Transverse colon (tissue), 4 donors: Measurements from ENCODE around the gene MRPL11. TPM values are rescaled to one million over a fixed set of nuclear protein-coding genes. Genes with fewer than 3 reads are reported as not detected.
"Not testable (repeated sequence)": the region's sequence is repeated elsewhere in the genome, so short reads cannot be mapped to it uniquely, and the experiment has no call there.

ENCODE experiments used
- DNase-seq: peaks from one replicate; pipeline ENCODE4 v3.0.0-alpha.2; 2019
- H3K27ac ChIP-seq, 4 donors: fragments of 200-600 bp; sonication (generic); 2 replicates each; pipeline ENCODE4 v1.5.1; 2016 to 2018; ENCODE audit warnings: inconsistent platforms in 4 of 4
- H3K27me3 ChIP-seq: fragments of 200-600 bp; sonication (generic); 2 replicates; pipeline ENCODE4 v1.5.1; 2017; ENCODE audit warnings: inconsistent platforms
- H3K36me3 ChIP-seq, 4 donors: fragments of 200-600 bp; sonication (generic); 2 replicates each; pipeline ENCODE4 v1.5.1; 2017 to 2019; ENCODE audit warnings: inconsistent platforms in 4 of 4
- H3K4me1 ChIP-seq, 4 donors: fragments of 200-600 bp; sonication (generic); 2 replicates each; pipeline ENCODE4 v1.5.1; 2017 to 2020; ENCODE audit warnings: inconsistent platforms in 4 of 4
- H3K4me3 ChIP-seq, 4 donors: fragments of 200-600 bp; sonication (generic); 1 replicate in 1 of 4; 2 replicates in 3 of 4; pipeline versions ENCODE4 v1.5.1 to v1.6.1; 2017 to 2019; ENCODE audit warnings: inconsistent platforms in 4 of 4
- H3K9me3 ChIP-seq, 2 donors: fragments of 200-600 bp; sonication (generic); 2 replicates each; pipeline ENCODE4 v1.5.1; 2017 to 2019; ENCODE audit warnings: inconsistent platforms in 2 of 2
- EP300 ChIP-seq: sonication (generic); formaldehyde crosslinking; IDR thresholded peaks from one replicate; pipeline ENCODE4 v1.6.1; 2017; ENCODE audit warnings: antibody characterized with exemption, low read depth
- POLR2A ChIP-seq: fragments of 450-650 bp; IDR thresholded peaks from one replicate; pipeline ENCODE4 v1.6.1; 2016; ENCODE audit warnings: antibody characterized with exemption, mild to moderate bottlenecking, moderate library complexity
- POLR2AphosphoS5 ChIP-seq, 3 donors: sonication (generic); formaldehyde crosslinking; IDR thresholded peaks; one replicate each; pipeline ENCODE4 v1.6.1; 2016; ENCODE audit warnings: antibody characterized with exemption in 3 of 3
- WGBS, 2 donors: methylation state at CpG; one replicate each; pipeline ENCODE4 v1.1.5; 2018; ENCODE audit warnings: low coverage in 1 of 2; 5-methylcytosine and 5-hydroxymethylcytosine counted together
- in situ Hi-C, 4 donors: fragments of 200-750 bp; cut with MboI; loops; one replicate each; pipeline versions ENCODE4 v1.15.0 to v1.15.1; 2017; ENCODE audit warnings: low sequenced_read_pairs in 3 of 4, low pct_ligation_motif_present in 1 of 4, low pct_unique_long_range_greater_than_20kb in 1 of 4
- intact Hi-C: fragments of 100-400 bp; cut with DNase I; formaldehyde crosslinking; loops from one replicate; pipeline ENCODE4 v1.15.1; 2023; ENCODE audit warnings: low total_unique reads
- total RNA-seq, 4 donors: library from RNA; depleted of rRNA; stranded (reverse); fragments of >200 nt; gene quantifications; one replicate each; pipeline ENCODE4 v1.1.0, GENCODE V29; 2016
- TF ChIP-seq, protein P1 (sequence below), 5 experiments: fragments of 200-600 bp in 3 of 5; fragments of 450-650 bp in 2 of 5; sonication (generic) in 3 of 5; IDR thresholded peaks; 1 replicate in 2 of 5; 2 replicates in 3 of 5; pipeline ENCODE4 v1.5.1; 2016 to 2017; ENCODE audit warnings: antibody characterized with exemption in 5 of 5, inconsistent platforms in 3 of 5, mild to moderate bottlenecking in 2 of 5, moderate library complexity in 1 of 5

The MRPL11 gene
- total RNA-seq, 4 donors from 2014 or later, result 39.6 to 127 (median 43.5) TPM

DNA sequence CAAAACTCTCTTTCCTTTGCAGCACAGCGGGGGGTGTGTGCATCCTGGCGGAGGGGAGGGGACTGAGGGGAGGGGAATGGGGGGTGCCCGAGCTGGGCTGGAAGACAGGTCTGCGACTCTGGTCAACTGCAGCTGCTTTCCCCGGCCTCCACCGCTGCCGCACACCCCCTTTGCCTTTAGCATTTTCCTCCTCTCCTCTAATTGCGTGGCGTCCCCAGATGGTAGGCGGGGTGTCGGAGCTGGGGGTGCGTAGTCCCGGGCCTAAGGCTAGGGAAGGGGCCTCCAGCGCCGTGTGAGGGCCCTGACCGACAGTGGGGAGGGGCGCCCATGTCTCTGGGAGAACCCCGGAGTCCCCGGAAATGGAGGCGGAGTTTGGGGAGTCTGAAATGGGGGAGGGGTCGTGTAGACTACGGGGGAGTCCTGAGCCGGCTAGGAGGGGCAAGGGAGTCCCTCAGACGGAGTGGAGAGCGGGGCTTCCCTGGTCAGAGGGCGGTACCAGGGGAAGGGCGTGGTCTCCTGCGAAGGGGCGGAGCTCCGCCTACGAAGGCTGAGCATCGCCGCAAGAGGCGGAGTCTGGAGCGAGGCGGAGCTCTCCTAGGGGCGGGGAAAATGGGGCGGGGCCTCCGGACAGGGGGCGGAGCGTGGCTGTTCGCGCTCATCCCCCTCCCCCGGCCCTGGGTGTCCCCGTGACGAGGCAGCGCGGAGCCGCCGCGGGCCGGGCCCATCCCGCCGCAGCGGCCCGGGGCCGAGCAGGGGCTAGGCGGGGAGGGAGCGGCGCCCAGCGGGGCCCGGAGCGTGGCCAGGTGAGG lies 27.8 kb upstream of the MRPL11 start, which contains the start of gene PELI3:
Gene PELI3 (plus strand): TSS at position 681 of the 809 bp plus-strand sequence. CDS start 1,224 bp downstream, outside the sequence.
- Histone ChIP-seq H3K4me1 (peaks cover 9 to 20% (median 14%) of the 10 kb centered on the region in 4 donors), H3K27me3 (no peaks in the 10 kb centered on the region), H3K27ac (peak within 1 kb of the TSS; percentile 76 to 80 (median 76)), H3K36me3 (no peaks in the 10 kb centered on the region), H3K4me3 (peak within 1 kb of the TSS; percentile 69 to 85 (median 76)), H3K9me3 (no peaks in the 10 kb centered on the region)
- intact Hi-C loops, result no loop called here
- TF ChIP-seq, protein P1, sequence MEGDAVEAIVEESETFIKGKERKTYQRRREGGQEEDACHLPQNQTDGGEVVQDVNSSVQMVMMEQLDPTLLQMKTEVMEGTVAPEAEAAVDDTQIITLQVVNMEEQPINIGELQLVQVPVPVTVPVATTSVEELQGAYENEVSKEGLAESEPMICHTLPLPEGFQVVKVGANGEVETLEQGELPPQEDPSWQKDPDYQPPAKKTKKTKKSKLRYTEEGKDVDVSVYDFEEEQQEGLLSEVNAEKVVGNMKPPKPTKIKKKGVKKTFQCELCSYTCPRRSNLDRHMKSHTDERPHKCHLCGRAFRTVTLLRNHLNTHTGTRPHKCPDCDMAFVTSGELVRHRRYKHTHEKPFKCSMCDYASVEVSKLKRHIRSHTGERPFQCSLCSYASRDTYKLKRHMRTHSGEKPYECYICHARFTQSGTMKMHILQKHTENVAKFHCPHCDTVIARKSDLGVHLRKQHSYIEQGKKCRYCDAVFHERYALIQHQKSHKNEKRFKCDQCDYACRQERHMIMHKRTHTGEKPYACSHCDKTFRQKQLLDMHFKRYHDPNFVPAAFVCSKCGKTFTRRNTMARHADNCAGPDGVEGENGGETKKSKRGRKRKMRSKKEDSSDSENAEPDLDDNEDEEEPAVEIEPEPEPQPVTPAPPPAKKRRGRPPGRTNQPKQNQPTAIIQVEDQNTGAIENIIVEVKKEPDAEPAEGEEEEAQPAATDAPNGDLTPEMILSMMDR (IDR thresholded peaks at IDR 0.05), result no peak
- TF ChIP-seq POLR2AphosphoS5 (IDR thresholded peaks at IDR 0.05), result peak; percentile 20 to 44 (median 33)
- TF ChIP-seq EP300, result no peak
- TF ChIP-seq POLR2A, result peak; percentile 47
- 0% methylated on average over 29 of the region's 63 CpGs; no CpG with 5 or more reads in 1 of the 2 donors for WGBS, 2 donors
- DNase-seq, result peak; percentile 96
- in situ Hi-C loops, result no loop called here

DNA sequence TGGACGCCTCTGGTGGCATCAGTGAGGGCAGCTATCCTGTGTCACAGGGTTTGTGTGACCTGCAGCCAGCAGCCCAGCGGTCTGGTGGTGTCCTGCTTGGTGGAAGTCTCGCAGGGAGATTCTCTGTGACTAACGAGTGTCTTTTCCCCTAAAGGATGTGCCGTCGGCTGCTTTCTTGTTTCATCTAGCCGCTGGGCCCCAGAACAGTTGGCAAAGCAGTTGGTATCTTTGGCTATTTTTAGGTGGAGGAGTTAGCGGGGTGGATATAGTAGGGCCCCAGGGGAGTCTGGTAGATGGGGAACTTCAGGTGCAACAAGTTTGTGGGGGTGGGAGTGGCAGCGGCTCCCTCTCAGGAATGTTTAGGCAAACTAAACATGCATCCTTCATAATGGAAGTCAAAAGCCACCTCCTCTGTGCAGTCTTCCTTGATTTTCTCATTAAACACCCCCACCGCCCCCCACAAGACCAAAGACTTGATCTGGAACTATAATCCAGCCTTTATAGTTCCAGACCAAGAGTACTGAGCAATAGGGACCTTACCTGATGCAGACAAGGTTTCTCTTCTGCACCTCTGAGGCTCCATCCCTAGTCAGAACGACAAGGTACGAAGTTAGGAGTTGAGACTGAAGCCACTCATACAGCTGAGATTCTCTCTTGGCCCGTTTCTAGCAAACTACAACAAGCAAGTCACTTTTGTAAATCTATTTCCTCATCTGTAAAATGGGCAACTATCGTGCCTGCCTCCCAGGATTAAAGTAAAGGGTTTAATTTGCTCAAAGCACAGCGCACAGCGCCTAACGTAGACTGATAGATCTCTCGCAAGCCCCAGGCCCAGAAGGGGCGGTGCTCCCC lies 27.0 kb upstream of the MRPL11 start:
- 54 to 63% methylated on average over 6 to 19 of the region's 19 CpGs for WGBS, 2 donors
- Histone ChIP-seq H3K4me1 (peaks cover 9 to 20% (median 14%) of the 10 kb centered on the region in 4 donors), H3K27me3 (no peaks in the 10 kb centered on the region), H3K4me3 (peak overlapping the region in 3 of 4 donors; percentile 57 to 79 (median 69)), H3K27ac (peak overlapping the region; percentile 76 to 80 (median 76)), H3K9me3 (no peaks in the 10 kb centered on the region), H3K36me3 (no peaks in the 10 kb centered on the region)
- no peak for DNase-seq
- in situ Hi-C loops, result no loop called here
- intact Hi-C loops, result no loop called here
- TF ChIP-seq POLR2AphosphoS5 (IDR thresholded peaks at IDR 0.05) (no peak), POLR2A (no peak), EP300 (no peak)
- TF ChIP-seq, protein P1 (IDR thresholded peaks at IDR 0.05), result no peak

DNA sequence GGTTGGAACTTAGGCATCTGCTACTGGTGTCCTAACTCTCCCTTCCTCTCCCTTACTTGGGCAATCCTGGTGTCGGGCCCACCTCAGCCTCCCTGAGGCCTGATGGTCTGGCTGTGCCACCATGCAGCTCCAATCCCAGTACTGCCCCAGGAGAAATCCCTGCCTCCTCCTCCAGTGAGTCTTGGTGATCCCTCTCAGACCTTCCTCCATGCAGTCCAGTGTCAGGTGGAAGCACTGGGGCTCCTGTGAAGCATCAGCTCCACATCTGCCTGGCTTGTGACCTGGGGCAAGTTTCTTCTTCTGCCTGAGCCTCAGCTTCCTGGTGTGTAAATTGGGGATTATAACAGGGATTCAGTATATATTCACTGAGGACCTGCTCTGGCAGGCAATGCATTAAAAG lies 26.3 kb upstream of the MRPL11 start:
- TF ChIP-seq EP300 (no peak), POLR2A (no peak), POLR2AphosphoS5 (IDR thresholded peaks at IDR 0.05) (no peak)
- TF ChIP-seq, protein P1 (IDR thresholded peaks at IDR 0.05), result no peak
- H3K36me3 ChIP-seq, result no peaks in the 10 kb centered on the region
- intact Hi-C loops (no loop called here), in situ Hi-C loops (no loop called here)
- peaks cover 9 to 20% (median 14%) of the 10 kb centered on the region in 4 donors for H3K4me1 ChIP-seq
- H3K4me3 ChIP-seq, result no peak overlapping the region
- 100% methylated on average over 1 of the region's 1 CpG; no CpG with 5 or more reads in 1 of the 2 donors for WGBS, 2 donors
- DNase-seq, result no peak
- H3K27ac ChIP-seq, result no peak overlapping the region
- no peaks in the 10 kb centered on the region for H3K27me3 ChIP-seq
- no peaks in the 10 kb centered on the region for H3K9me3 ChIP-seq

DNA sequence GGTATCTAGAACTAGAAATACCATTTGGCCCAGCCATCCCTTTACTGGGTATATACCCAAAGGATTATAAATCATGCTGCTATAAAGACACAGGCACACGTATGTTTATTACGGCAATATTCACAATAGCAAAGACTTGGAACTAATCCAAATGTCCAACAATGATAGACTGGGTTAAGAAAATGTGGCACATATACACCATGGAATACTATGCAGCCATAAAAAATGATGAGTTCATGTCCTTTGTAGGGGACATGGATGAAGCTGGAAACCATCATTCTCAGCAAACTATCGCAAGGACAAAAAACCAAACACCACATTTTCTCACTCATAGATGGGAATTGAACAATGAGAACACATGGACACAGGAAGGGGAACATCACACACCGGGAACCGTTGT lies 25.5 kb upstream of the MRPL11 start:
- H3K27ac ChIP-seq, intact Hi-C loops, H3K27me3 ChIP-seq, H3K9me3 ChIP-seq, in situ Hi-C loops, H3K4me3 ChIP-seq, H3K36me3 ChIP-seq, DNase-seq: not testable (repeated sequence)
- H3K4me1 ChIP-seq, result peaks cover 9 to 20% (median 14%) of the 10 kb centered on the region in 4 donors
- 70 to 77% methylated on average over 5 of the region's 5 CpGs for WGBS, 2 donors
